ENCODE data around the gene SMURF1. TPM values are rescaled to one million over a fixed set of nuclear protein-coding genes. Genes with fewer than 3 reads are reported as not detected.

SMURF1 gene
- total RNA-seq, 2 donors from 2014 or later: 33.8 to 40.9 TPM

DNA sequence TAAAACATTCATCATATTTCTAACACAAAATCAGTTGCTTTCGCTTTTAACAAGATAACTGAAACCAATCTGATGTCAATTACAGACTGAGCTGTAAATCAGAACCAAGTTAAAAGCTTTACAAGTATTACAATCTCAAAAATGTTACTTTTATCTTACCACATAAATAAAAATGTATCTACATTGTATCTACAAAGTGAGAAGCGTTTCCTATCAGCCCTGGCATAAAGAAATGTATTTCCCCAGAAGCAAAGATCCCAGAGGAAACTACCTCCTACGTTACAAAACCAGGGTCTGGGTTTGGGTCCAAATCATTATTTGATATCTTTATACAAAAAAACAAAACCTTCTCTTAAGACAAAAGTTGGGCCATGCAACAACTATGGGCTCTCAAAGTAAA is 2.6 kb downstream of the SMURF1 start:
- Histone ChIP-seq H3K27me3 (replicated peaks; ENCODE audit: insufficient read depth) (no peaks in the 10 kb centered on the region), H3K9me3 (no peaks in the 10 kb centered on the region), H3K4me1 (ENCODE audit: control insufficient read depth in 1 of 2, low read depth in 2 of 2) (peaks cover 25 to 55% of the 10 kb centered on the region in 2 donors), H3K27ac (peak overlapping the region; percentile 93 to 99), H3K4me3 (peak overlapping the region; percentile 97), H3K36me3 (no peaks in the 10 kb centered on the region)
- no peak for DNase-seq (ENCODE audit: low spot score)
- TF ChIP-seq, protein P1, sequence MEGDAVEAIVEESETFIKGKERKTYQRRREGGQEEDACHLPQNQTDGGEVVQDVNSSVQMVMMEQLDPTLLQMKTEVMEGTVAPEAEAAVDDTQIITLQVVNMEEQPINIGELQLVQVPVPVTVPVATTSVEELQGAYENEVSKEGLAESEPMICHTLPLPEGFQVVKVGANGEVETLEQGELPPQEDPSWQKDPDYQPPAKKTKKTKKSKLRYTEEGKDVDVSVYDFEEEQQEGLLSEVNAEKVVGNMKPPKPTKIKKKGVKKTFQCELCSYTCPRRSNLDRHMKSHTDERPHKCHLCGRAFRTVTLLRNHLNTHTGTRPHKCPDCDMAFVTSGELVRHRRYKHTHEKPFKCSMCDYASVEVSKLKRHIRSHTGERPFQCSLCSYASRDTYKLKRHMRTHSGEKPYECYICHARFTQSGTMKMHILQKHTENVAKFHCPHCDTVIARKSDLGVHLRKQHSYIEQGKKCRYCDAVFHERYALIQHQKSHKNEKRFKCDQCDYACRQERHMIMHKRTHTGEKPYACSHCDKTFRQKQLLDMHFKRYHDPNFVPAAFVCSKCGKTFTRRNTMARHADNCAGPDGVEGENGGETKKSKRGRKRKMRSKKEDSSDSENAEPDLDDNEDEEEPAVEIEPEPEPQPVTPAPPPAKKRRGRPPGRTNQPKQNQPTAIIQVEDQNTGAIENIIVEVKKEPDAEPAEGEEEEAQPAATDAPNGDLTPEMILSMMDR (IDR thresholded peaks at IDR 0.05): no peak
- ATAC-seq (ENCODE audit: insufficient number of reproducible peaks, low FRiP score, low read depth): no peak

DNA sequence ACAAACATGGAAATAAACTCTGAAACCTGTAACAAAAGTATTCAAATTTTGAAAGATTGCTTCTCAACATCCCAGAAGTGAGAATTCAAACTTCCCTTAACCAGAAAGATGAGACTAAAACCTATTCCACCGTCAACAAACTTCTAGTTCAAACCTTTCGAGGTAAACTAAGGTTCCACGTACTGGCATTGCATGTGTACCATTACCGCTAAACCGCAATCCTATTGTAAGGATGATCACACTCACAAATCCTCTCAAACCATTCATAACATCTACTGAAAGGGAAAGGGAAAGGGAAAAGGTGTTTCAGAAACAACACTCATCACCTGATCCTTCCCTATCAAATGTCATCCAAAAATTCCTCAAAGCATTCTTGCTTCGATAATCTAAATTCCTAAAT is 3.1 kb downstream of the SMURF1 start:
- TF ChIP-seq, protein P1 (IDR thresholded peaks at IDR 0.05): no peak
- ATAC-seq (ENCODE audit: insufficient number of reproducible peaks, low FRiP score, low read depth) (no peak), DNase-seq (ENCODE audit: low spot score) (no peak)
- Histone ChIP-seq H3K27ac (peak overlapping the region; percentile 93 to 99), H3K36me3 (no peaks in the 10 kb centered on the region), H3K4me3 (peak overlapping the region; percentile 97), H3K9me3 (no peaks in the 10 kb centered on the region), H3K27me3 (replicated peaks; ENCODE audit: insufficient read depth) (no peaks in the 10 kb centered on the region), H3K4me1 (ENCODE audit: control insufficient read depth in 1 of 2, low read depth in 2 of 2) (peaks cover 27 to 60% of the 10 kb centered on the region in 2 donors)

DNA sequence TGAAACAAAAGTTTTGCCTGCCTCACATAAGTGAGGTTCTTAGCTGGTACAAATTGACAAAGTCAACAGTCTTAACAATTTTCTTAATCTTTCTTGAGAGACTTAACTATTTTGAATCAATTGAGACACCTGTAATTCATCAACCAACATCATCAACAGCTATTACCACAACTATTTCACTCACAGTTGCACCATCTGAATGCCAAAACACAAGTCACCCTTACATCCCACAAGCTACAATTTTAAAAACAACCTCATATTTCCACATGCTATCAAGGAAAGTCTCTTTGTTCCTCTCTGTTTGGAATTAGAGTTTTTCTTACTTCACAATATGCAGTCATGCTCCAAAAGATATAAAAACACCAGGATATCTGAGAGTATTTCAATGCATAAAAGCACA is 4.9 kb downstream of the SMURF1 start:
- ATAC-seq (ENCODE audit: insufficient number of reproducible peaks, low FRiP score, low read depth) (no peak), DNase-seq (ENCODE audit: low spot score) (no peak)
- H3K4me1 ChIP-seq (ENCODE audit: control insufficient read depth in 1 of 2, low read depth in 2 of 2): peaks cover 34 to 71% of the 10 kb centered on the region in 2 donors
- TF ChIP-seq, protein P1 (IDR thresholded peaks at IDR 0.05): no peak
- no peaks in the 10 kb centered on the region for H3K27me3 ChIP-seq (replicated peaks; ENCODE audit: insufficient read depth)
- H3K4me3 ChIP-seq: no peak overlapping the region
- no peaks in the 10 kb centered on the region for H3K36me3 ChIP-seq
- no peaks in the 10 kb centered on the region for H3K9me3 ChIP-seq
- peak overlapping the region; percentile 93 to 99 for H3K27ac ChIP-seq

DNA sequence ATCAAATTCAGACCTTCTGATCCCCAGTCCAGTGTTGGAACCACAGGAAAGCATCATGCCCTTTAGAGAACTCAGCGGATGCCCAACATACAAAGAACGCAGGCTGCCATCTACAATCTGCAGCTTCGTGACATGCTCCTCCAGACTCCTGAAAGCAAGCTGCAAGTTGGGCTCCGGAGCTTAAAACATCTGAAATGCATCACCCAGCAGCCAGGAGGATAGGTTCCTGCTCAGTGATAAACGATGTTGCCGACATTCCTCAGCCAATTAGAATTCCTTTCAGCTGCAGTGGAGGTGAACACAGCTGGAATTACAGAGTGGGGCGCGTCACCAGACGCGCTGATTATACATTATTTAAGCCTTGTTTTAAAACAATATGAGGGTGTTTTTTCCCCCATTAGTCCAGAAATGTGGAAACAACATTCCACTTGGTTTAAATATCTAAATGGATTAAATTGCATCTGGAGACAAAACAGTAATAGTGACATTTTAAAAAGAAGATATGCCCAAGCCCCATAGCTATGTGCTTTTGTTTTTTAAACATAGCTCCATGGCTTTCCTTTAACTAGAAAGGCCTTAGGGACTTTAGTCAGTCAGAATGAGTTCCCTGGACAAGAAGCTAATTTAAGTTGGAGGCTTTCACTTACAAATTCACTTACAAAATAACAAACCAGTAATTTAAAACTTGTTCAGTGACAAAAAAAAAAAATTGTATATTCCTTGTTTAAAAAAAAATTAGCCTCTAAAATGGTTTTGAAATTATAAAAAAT is 6.3 kb downstream of the SMURF1 start:
- TF ChIP-seq, protein P1 (IDR thresholded peaks at IDR 0.05): no peak
- no peaks in the 10 kb centered on the region for H3K27me3 ChIP-seq (replicated peaks; ENCODE audit: insufficient read depth)
- peaks cover 37 to 86% of the 10 kb centered on the region in 2 donors for H3K4me1 ChIP-seq (ENCODE audit: control insufficient read depth in 1 of 2, low read depth in 2 of 2)
- no peak for ATAC-seq (ENCODE audit: insufficient number of reproducible peaks, low FRiP score, low read depth)
- H3K27ac ChIP-seq: peak overlapping the region; percentile 59 to 99
- no peaks in the 10 kb centered on the region for H3K9me3 ChIP-seq
- peak overlapping the region; percentile 50 for H3K4me3 ChIP-seq
- no peak for DNase-seq (ENCODE audit: low spot score)
- no peaks in the 10 kb centered on the region for H3K36me3 ChIP-seq

DNA sequence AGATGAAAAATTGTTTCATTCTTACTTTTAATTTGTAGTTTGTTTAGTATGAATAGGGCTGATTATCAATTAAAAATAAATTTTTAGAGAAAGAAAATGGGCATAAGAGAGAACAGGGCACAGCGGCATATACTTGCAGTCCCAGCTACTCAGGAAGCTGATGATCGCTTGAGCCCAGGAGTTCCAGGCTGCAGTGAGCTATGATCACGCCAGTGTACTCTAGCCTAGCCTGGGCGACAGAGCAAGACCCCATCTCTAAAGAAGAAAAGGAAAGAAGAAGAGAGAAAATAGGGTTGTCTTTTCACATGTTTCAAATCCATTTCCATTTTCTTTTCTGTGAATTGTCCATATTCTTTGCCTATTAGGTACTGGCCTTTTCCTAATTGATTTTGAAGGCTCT is 8.0 kb downstream of the SMURF1 start:
- H3K27me3 ChIP-seq (replicated peaks; ENCODE audit: insufficient read depth): no peaks in the 10 kb centered on the region
- TF ChIP-seq, protein P1 (IDR thresholded peaks at IDR 0.05): no peak
- H3K4me1 ChIP-seq (ENCODE audit: control insufficient read depth in 1 of 2, low read depth in 2 of 2): peaks cover 43 to 99% of the 10 kb centered on the region in 2 donors
- DNase-seq (ENCODE audit: low spot score) (no peak), ATAC-seq (ENCODE audit: insufficient number of reproducible peaks, low FRiP score, low read depth) (no peak)
- H3K4me3 ChIP-seq: no peak overlapping the region
- H3K27ac ChIP-seq: peak overlapping the region; percentile 59 to 99
- H3K36me3 ChIP-seq: no peaks in the 10 kb centered on the region
- no peaks in the 10 kb centered on the region for H3K9me3 ChIP-seq
